DND-41 (cell line): Measurements from ENCODE around the gene NCAPD3.
A peak's percentile ranks its signal among the peaks of the same experiment; 100 is the strongest.

Source experiments
- ATAC-seq: fragments of 200-7000 bp; cut with Tn5 transposase; 3 replicates; pipeline ENCODE4 v1.9.1; 2021; ENCODE audit warnings: low read depth; ENCODE audit not compliant: insufficient read depth
- DNase-seq: peaks from one replicate; pipeline ENCODE4 v3.0.0-alpha.2; 2020
- H2AFZ ChIP-seq: 2 replicates; pipeline ENCODE4 v1.6.0; 2012; ENCODE audit warnings: low read depth, low read length
- H3K27ac ChIP-seq: 2 replicates; pipeline ENCODE4 v1.5.1; 2012; ENCODE audit warnings: low read length, inconsistent platforms
- H3K27me3 ChIP-seq: fragments of 200-600 bp; sonication (generic); 2 replicates; pipeline ENCODE4 v1.6.0; 2012; ENCODE audit warnings: low read length, mild to moderate bottlenecking, inconsistent platforms; ENCODE audit not compliant: insufficient read depth, poor library complexity
- H3K36me3 ChIP-seq: 2 replicates; pipeline ENCODE4 v1.5.1; 2012; ENCODE audit warnings: low read length, inconsistent platforms; ENCODE audit not compliant: insufficient read depth
- H3K4me1 ChIP-seq: 2 replicates; pipeline ENCODE4 v1.5.1; 2012; ENCODE audit warnings: mild to moderate bottlenecking, low read length; ENCODE audit not compliant: insufficient read depth
- H3K4me2 ChIP-seq: 2 replicates; pipeline ENCODE4 v1.6.0; 2012; ENCODE audit warnings: mild to moderate bottlenecking, moderate library complexity, low read length, inconsistent platforms; ENCODE audit not compliant: insufficient read depth
- H3K4me3 ChIP-seq, 2 experiments: fragments of 200-600 bp in 1 of 2; shearing (Covaris generic) in 1 of 2; 2 replicates each; pipeline ENCODE4 v1.5.1; 2012 to 2016; ENCODE audit warnings: inconsistent platforms in 2 of 2, low read length in 2 of 2, mild to moderate bottlenecking in 2 of 2, low read depth in 1 of 2, moderate library complexity in 1 of 2
- H3K79me2 ChIP-seq: 2 replicates; pipeline ENCODE4 v1.6.0; 2012; ENCODE audit warnings: low read length, inconsistent platforms; ENCODE audit not compliant: insufficient read depth
- H3K9ac ChIP-seq: 2 replicates; pipeline ENCODE4 v1.6.0; 2012; ENCODE audit warnings: low read depth, mild to moderate bottlenecking, inconsistent platforms, low read length, moderate library complexity
- H3K9me3 ChIP-seq: 2 replicates; pipeline ENCODE4 v1.5.1; 2012; ENCODE audit warnings: low read length, moderate library complexity, mild to moderate bottlenecking, inconsistent platforms; ENCODE audit not compliant: insufficient read depth, severe bottlenecking
- H4K20me1 ChIP-seq: 2 replicates; pipeline ENCODE4 v1.6.0; 2012; ENCODE audit warnings: low read length; ENCODE audit not compliant: insufficient read depth
- CTCF ChIP-seq: IDR thresholded peaks from 2 replicates; pipeline ENCODE4 v1.5.1; 2012; ENCODE audit warnings: borderline replicate concordance, low read length, moderate library complexity, mild to moderate bottlenecking; ENCODE audit not compliant: poor library complexity, severe bottlenecking; ENCODE audit errors: extremely low read depth
- EZH2 ChIP-seq: IDR thresholded peaks from 3 replicates; pipeline ENCODE4 v1.6.1; 2012; ENCODE audit warnings: borderline replicate concordance, low read depth, mild to moderate bottlenecking, moderate library complexity, low read length, inconsistent platforms; ENCODE audit not compliant: severe bottlenecking

The NCAPD3 gene

GRCh38 chr11:134231958-134232659 lies 8.3 kb upstream of the NCAPD3 start:
- H4K20me1 ChIP-seq: peaks cover 63% of the 10 kb centered on the region
- ATAC-seq (no peak), DNase-seq (no peak)
- peaks cover 30% of the 10 kb centered on the region for H3K4me1 ChIP-seq
- peaks cover 87% of the 10 kb centered on the region for H3K79me2 ChIP-seq
- H3K9me3 ChIP-seq: no peaks in the 10 kb centered on the region
- no peak overlapping the region for H3K4me2 ChIP-seq
- H3K4me3 ChIP-seq: no peak overlapping the region
- H3K9ac ChIP-seq: no peak overlapping the region
- H2AFZ ChIP-seq: no peak overlapping the region
- TF ChIP-seq CTCF (no peak), EZH2 (no peak)
- peaks cover 77% of the 10 kb centered on the region for H3K36me3 ChIP-seq
- H3K27me3 ChIP-seq: no peaks in the 10 kb centered on the region
- H3K27ac ChIP-seq: no peak overlapping the region

- Histone ChIP-seq H4K20me1 (peaks cover 59% of the 10 kb centered on the region), H3K4me1 (peaks cover 47% of the 10 kb centered on the region), H3K36me3 (peaks cover 67% of the 10 kb centered on the region), H3K79me2 (peaks cover 99% of the 10 kb centered on the region), H2AFZ (no peak overlapping the region), H3K9me3 (no peaks in the 10 kb centered on the region), H3K4me3 (no peak overlapping the region), H3K4me2 (peak overlapping the region; percentile 15; the same call in 1 of the 2 replicates), H3K27ac (no peak overlapping the region; the same call in 1 of the 2 replicates), H3K27me3 (no peaks in the 10 kb centered on the region), H3K9ac (no peak overlapping the region)
- no peak for ATAC-seq
- DNase-seq: no peak
- no peak for TF ChIP-seq CTCF
- TF ChIP-seq EZH2: no peak
Measured at GRCh38 chr11:134230339-134230738, 6.6 kb upstream of the NCAPD3 start.

GRCh38 chr11:134229126-134229790 lies 5.5 kb upstream of the NCAPD3 start:
- Histone ChIP-seq H3K4me1 (peaks cover 47% of the 10 kb centered on the region), H3K36me3 (peaks cover 58% of the 10 kb centered on the region), H4K20me1 (peaks cover 54% of the 10 kb centered on the region), H3K4me3 (no peak overlapping the region), H3K79me2 (peaks cover 97% of the 10 kb centered on the region), H3K27ac (no peak overlapping the region), H2AFZ (no peak overlapping the region), H3K4me2 (peak overlapping the region; percentile 18), H3K9ac (no peak overlapping the region), H3K9me3 (no peaks in the 10 kb centered on the region), H3K27me3 (no peaks in the 10 kb centered on the region)
- DNase-seq (no peak), ATAC-seq (no peak)
- no peak for TF ChIP-seq CTCF
- no peak for TF ChIP-seq EZH2
